ENCODE data around the gene ZNF93. TPM values are rescaled to one million over a fixed set of nuclear protein-coding genes. Genes with fewer than 3 reads are reported as not detected.

The ZNF93 gene
- total and polyA plus RNA-seq, 9 of the 15 experiments (the other 6 are each of a cell fraction or from before 2014, with no cell fraction given) = 11.1 to 26.3 (median 17.1) TPM

DNA sequence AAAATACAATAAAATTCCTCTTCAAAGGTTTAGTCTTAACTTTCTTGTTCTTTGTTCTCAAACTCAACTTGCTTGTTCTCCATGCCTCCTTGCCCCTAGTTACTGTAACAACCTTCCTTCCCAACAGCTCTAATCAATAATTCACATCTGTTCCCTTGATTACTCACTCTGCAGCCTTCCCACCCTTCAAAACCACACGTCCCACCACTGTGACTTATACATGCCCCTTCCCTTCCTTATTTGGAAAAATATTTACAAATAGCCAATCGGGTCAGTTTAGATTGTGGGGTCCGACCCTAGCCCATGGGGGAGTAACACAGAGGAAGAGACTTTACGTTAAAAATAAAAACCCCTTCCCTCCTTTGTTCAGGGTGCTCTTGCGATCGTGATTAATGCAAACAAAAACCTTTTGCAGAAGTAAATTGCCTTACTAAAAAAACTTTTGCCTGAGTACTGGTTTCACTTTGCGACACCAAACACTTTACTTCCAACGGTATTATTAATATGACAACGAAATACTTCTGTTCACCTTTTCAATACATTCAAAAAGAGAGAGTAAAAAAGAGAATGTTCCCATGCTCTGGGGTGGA is 512 bp upstream of the ZNF93 start:
- peak; percentile 21 for ATAC-seq
- TF ChIP-seq, protein P1, sequence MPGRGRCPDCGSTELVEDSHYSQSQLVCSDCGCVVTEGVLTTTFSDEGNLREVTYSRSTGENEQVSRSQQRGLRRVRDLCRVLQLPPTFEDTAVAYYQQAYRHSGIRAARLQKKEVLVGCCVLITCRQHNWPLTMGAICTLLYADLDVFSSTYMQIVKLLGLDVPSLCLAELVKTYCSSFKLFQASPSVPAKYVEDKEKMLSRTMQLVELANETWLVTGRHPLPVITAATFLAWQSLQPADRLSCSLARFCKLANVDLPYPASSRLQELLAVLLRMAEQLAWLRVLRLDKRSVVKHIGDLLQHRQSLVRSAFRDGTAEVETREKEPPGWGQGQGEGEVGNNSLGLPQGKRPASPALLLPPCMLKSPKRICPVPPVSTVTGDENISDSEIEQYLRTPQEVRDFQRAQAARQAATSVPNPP (IDR thresholded peaks at IDR 0.05; ENCODE audit: borderline replicate concordance, insufficient read depth, insufficient read length) = no peak
- TF ChIP-seq POLR2AphosphoS5 (IDR thresholded peaks at IDR 0.05; ENCODE audit: control insufficient read depth, insufficient read depth, low read depth, low read length) (no peak), ZNF146 (CRISPR knock-in tag; IDR thresholded peaks at IDR 0.05; ENCODE audit: unreplicated experiment) (no peak), KDM5B (IDR thresholded peaks at IDR 0.05; ENCODE audit: insufficient replicate concordance, low read depth, low read length) (no peak), ZNF644 (tag; IDR thresholded peaks at IDR 0.05; ENCODE audit: low read depth) (no peak), CSDE1 (IDR thresholded peaks at IDR 0.05) (no peak), ZNF133 (CRISPR knock-in tag; IDR thresholded peaks at IDR 0.05) (no peak), TAF9B (IDR thresholded peaks at IDR 0.05; ENCODE audit: partially characterized antibody) (no peak), TGIF2 (CRISPR knock-in tag; IDR thresholded peaks at IDR 0.05) (no peak), SETDB1 (IDR thresholded peaks at IDR 0.05; ENCODE audit: low read length) (no peak)
- TF ChIP-seq, protein P2, sequence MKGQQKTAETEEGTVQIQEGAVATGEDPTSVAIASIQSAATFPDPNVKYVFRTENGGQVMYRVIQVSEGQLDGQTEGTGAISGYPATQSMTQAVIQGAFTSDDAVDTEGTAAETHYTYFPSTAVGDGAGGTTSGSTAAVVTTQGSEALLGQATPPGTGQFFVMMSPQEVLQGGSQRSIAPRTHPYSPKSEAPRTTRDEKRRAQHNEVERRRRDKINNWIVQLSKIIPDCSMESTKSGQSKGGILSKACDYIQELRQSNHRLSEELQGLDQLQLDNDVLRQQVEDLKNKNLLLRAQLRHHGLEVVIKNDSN (CRISPR knock-in tag; IDR thresholded peaks at IDR 0.05) = no peak
- TF ChIP-seq, protein P3, sequence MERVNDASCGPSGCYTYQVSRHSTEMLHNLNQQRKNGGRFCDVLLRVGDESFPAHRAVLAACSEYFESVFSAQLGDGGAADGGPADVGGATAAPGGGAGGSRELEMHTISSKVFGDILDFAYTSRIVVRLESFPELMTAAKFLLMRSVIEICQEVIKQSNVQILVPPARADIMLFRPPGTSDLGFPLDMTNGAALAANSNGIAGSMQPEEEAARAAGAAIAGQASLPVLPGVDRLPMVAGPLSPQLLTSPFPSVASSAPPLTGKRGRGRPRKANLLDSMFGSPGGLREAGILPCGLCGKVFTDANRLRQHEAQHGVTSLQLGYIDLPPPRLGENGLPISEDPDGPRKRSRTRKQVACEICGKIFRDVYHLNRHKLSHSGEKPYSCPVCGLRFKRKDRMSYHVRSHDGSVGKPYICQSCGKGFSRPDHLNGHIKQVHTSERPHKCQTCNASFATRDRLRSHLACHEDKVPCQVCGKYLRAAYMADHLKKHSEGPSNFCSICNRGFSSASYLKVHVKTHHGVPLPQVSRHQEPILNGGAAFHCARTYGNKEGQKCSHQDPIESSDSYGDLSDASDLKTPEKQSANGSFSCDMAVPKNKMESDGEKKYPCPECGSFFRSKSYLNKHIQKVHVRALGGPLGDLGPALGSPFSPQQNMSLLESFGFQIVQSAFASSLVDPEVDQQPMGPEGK (CRISPR knock-in tag; IDR thresholded peaks at IDR 0.05; ENCODE audit: borderline replicate concordance) = no peak
- TF ChIP-seq, protein P4, sequence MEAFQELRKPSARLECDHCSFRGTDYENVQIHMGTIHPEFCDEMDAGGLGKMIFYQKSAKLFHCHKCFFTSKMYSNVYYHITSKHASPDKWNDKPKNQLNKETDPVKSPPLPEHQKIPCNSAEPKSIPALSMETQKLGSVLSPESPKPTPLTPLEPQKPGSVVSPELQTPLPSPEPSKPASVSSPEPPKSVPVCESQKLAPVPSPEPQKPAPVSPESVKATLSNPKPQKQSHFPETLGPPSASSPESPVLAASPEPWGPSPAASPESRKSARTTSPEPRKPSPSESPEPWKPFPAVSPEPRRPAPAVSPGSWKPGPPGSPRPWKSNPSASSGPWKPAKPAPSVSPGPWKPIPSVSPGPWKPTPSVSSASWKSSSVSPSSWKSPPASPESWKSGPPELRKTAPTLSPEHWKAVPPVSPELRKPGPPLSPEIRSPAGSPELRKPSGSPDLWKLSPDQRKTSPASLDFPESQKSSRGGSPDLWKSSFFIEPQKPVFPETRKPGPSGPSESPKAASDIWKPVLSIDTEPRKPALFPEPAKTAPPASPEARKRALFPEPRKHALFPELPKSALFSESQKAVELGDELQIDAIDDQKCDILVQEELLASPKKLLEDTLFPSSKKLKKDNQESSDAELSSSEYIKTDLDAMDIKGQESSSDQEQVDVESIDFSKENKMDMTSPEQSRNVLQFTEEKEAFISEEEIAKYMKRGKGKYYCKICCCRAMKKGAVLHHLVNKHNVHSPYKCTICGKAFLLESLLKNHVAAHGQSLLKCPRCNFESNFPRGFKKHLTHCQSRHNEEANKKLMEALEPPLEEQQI (IDR thresholded peaks at IDR 0.05) = no peak

More for the DNA sequence above, 512 bp upstream of the ZNF93 start:
- Histone ChIP-seq H4K20me1 (replicated peaks; ENCODE audit: control insufficient read depth, insufficient read depth, low read length) (no peaks in the 10 kb centered on the region), H3K4me2 (ENCODE audit: insufficient read depth, low read length) (peak overlapping the region; percentile 88), H3K9ac (ENCODE audit: insufficient read depth in 1 of 2, low read depth in 2 of 2, low read length in 2 of 2) (peak overlapping the region in 1 of 2 experiments; percentile 94; a peak in 2 of 4 replicates), H3K9me1 (ENCODE audit: control insufficient read depth, insufficient read depth, low read length) (no peaks in the 10 kb centered on the region), H3K9me3 (replicated peaks; ENCODE audit: control insufficient read depth, insufficient read depth, low read depth, low read length) (peaks cover 4% of the 10 kb centered on the region), H3K36me3 (ENCODE audit: control insufficient read depth, insufficient read depth, low read length) (peaks cover 12% of the 10 kb centered on the region; the same call in 1 of the 3 replicates), H2AFZ (ENCODE audit: low read depth, low read length) (peak overlapping the region; percentile 88), H3K27ac (ENCODE audit: extremely low read depth, low read depth, low read length) (peak overlapping the region; percentile 91), H3K4me3 (peak overlapping the region; percentile 63), H3K27me3 (ENCODE audit: control insufficient read depth in 2 of 2, insufficient read depth in 2 of 2, low read length in 2 of 2) (no peaks in the 10 kb centered on the region), H3K4me1 (replicated peaks in 1 of 2; ENCODE audit: control insufficient read depth in 2 of 2, insufficient read depth in 2 of 2, low read length in 2 of 2) (peaks cover 8 to 16% of the 10 kb centered on the region in 2 experiments), H3K79me2 (ENCODE audit: control insufficient read depth, insufficient read depth, low read length) (peaks cover 42% of the 10 kb centered on the region)
- DNase-seq (ENCODE audit: extremely low read depth in 1 of 4, low spot score in 3 of 4) (peak; percentile 25 to 64 (median 34)), FAIRE-seq (peak; percentile 26)
- intact Hi-C loops (cut with micrococcal nuclease) = no loop called here
- BruUV-seq (replicated peaks) = no TSS peak
- ChIA-PET POLR2A (interaction anchor here (0.6 to 3.1 kb wide), 17 partner anchors 9 to 535 kb away, joined by 3 to 16 read pairs (median 4); partner anchors contain the start of genes ZNF14 and ZNF253), CTCF (ENCODE audit: low intra/inter-chr PET ratio) (interaction anchor here (0.7 kb wide), 1 partner anchor 367 kb away, joined by 4 read pairs; no protein-coding TSS in a partner anchor)
- in situ Hi-C loops (cut with MboI) = no loop called here
- 6% methylated on average over 9 of the region's 9 CpGs for WGBS (ENCODE audit: insufficient coverage, low coverage, missing lambda C conversion rate)

Measured in K562 (cell line).